HepG2 (cell line): ENCODE results near the gene RHOG. TPM values are rescaled to one million over a fixed set of nuclear protein-coding genes. Genes with fewer than 3 reads are reported as not detected.

Experiments
- BRD4 ChIP-seq: sonication (generic); formaldehyde crosslinking; IDR thresholded peaks from 2 replicates; pipeline ENCODE4 v1.4.0; 2020; ENCODE audit warnings: missing genetic modification reagents
- CREM ChIP-seq, 2 experiments: sonication (generic) in 1 of 2; formaldehyde crosslinking in 1 of 2; IDR thresholded peaks; 2 replicates each; pipeline versions ENCODE4 v1.4.0 to v1.6.1; 2016 to 2020; ENCODE audit warnings: antibody characterized with exemption in 1 of 2, mild to moderate bottlenecking in 1 of 2, missing genetic modification reagents in 1 of 2
- ETV6 ChIP-seq: sonication (generic); formaldehyde crosslinking; conservative IDR thresholded peaks from 2 replicates; pipeline ENCODE4 v1.4.0; 2020; ENCODE audit warnings: missing genetic modification reagents
- FOXA3 ChIP-seq: IDR thresholded peaks from 2 replicates; pipeline ENCODE4 v1.6.1; 2016; ENCODE audit warnings: missing genetic modification reagents, missing compliant biosample characterization
- FOXC1 ChIP-seq: sonication (generic); formaldehyde crosslinking; IDR thresholded peaks from 2 replicates; pipeline ENCODE4 v1.8.0; 2022; ENCODE audit warnings: mild to moderate bottlenecking, missing genetic modification reagents, borderline replicate concordance
- GLI4 ChIP-seq: sonication (generic); formaldehyde crosslinking; IDR thresholded peaks from 2 replicates; pipeline ENCODE4 v1.5.1; 2020; ENCODE audit warnings: missing genetic modification reagents, mild to moderate bottlenecking, moderate library complexity, borderline replicate concordance
- HMGA1 ChIP-seq: sonication (generic); formaldehyde crosslinking; conservative IDR thresholded peaks from 2 replicates; pipeline ENCODE4 v1.4.0; 2020; ENCODE audit warnings: missing genetic modification reagents
- HOMEZ ChIP-seq: IDR thresholded peaks from 2 replicates; pipeline ENCODE4 v1.6.1; 2016; ENCODE audit warnings: low read depth
- JUND ChIP-seq: sonication (generic); formaldehyde crosslinking; IDR thresholded peaks from 2 replicates; pipeline ENCODE4 v1.8.0; 2022; ENCODE audit warnings: mild to moderate bottlenecking, missing genetic modification reagents
- MED8 ChIP-seq: sonication (generic); formaldehyde crosslinking; IDR thresholded peaks from 2 replicates; pipeline ENCODE4 v1.8.1; 2023; ENCODE audit warnings: mild to moderate bottlenecking, missing genetic modification reagents; ENCODE audit not compliant: insufficient replicate concordance
- PHF21A ChIP-seq: sonication (generic); formaldehyde crosslinking; IDR thresholded peaks from 2 replicates; pipeline ENCODE4 v1.5.0; 2020; ENCODE audit warnings: mild to moderate bottlenecking, missing genetic modification reagents
- POLR2A ChIP-seq, 2 experiments: IDR thresholded peaks; 2 replicates each; pipeline ENCODE4 v1.6.1; 2011; ENCODE audit warnings: low read depth in 2 of 2, low read length in 2 of 2, mild to moderate bottlenecking in 1 of 2, moderate library complexity in 1 of 2; ENCODE audit not compliant: insufficient read depth in 1 of 2
- SIN3A ChIP-seq: IDR thresholded peaks from 2 replicates; pipeline ENCODE4 v1.6.1; 2011; ENCODE audit warnings: low read depth, mild to moderate bottlenecking, control low read depth, low read length, borderline replicate concordance
- SUZ12 ChIP-seq: fragments of 150-350 bp; IDR thresholded peaks from 2 replicates; pipeline ENCODE4 v1.6.1; 2014; ENCODE audit warnings: low read depth, low read length
- TAF1 ChIP-seq: sonication (generic); formaldehyde crosslinking; IDR thresholded peaks from 2 replicates; pipeline ENCODE4 v1.4.0; 2020; ENCODE audit warnings: missing genetic modification reagents
- TAF15 ChIP-seq: fragments of 200-400 bp; formaldehyde crosslinking; IDR thresholded peaks from one replicate; pipeline ENCODE4 v1.6.1; 2018; ENCODE audit warnings: mild to moderate bottlenecking, low read depth, low read length; ENCODE audit not compliant: poor library complexity, severe bottlenecking
- ZEB1 ChIP-seq: IDR thresholded peaks from 2 replicates; pipeline ENCODE4 v1.6.1; 2012; ENCODE audit warnings: mild to moderate bottlenecking, low read depth, inconsistent platforms; ENCODE audit not compliant: insufficient replicate concordance
- ZFP36L1 ChIP-seq: sonication (generic); formaldehyde crosslinking; IDR thresholded peaks from 2 replicates; pipeline ENCODE4 v1.8.0; 2022; ENCODE audit warnings: mild to moderate bottlenecking, missing genetic modification reagents, moderate library complexity
- ZKSCAN5 ChIP-seq: sonication (generic); formaldehyde crosslinking; IDR thresholded peaks from 2 replicates; pipeline ENCODE4 v1.5.1; 2020; ENCODE audit warnings: mild to moderate bottlenecking, missing genetic modification reagents
- ZNF292 ChIP-seq: sonication (generic); formaldehyde crosslinking; IDR thresholded peaks from 2 replicates; pipeline ENCODE4 v1.8.1; 2022; ENCODE audit warnings: mild to moderate bottlenecking, low read depth, missing genetic modification reagents, borderline replicate concordance
- ZNF503 ChIP-seq: sonication (generic); formaldehyde crosslinking; IDR thresholded peaks from 2 replicates; pipeline ENCODE4 v1.4.0; 2020; ENCODE audit warnings: missing genetic modification reagents
- ZNF550 ChIP-seq: sonication (generic); formaldehyde crosslinking; IDR thresholded peaks from 2 replicates; pipeline ENCODE4 v1.4.0; 2020; ENCODE audit warnings: mild to moderate bottlenecking, missing genetic modification reagents, borderline replicate concordance
- polyA plus RNA-seq, 8 experiments: library from polyadenylated mRNA; depleted of rRNA in 3 of 8; stranded (reverse) in 7 of 8; unstranded in 1 of 8; fragments of >200 nt; fragmentation: Illumina TruSeq in 4 of 8; extraction: Trizol in 4 of 8; gene quantifications; 2 replicates each; pipeline versions ENCODE4 v1.2.1 to v1.2.3, GENCODE V29; 2011 to 2016; ENCODE audit warnings: low read depth in 4 of 8, missing spikeins in 1 of 8, mixed read lengths in 1 of 8; ENCODE audit not compliant: insufficient read depth in 1 of 8
- total RNA-seq, 5 experiments: library from RNA; depleted of rRNA; stranded (reverse); fragments of >200 nt; fragmentation: Illumina TruSeq; extraction: Trizol; gene quantifications; 2 replicates each; pipeline ENCODE4 v1.2.3, GENCODE V29; 2016; ENCODE audit warnings: low read depth in 1 of 5
- TF ChIP-seq, protein P1 (sequence below): IDR thresholded peaks from 2 replicates; pipeline ENCODE4 v1.6.1; 2018; ENCODE audit warnings: missing genetic modification reagents
- TF ChIP-seq, protein P2 (sequence below), 2 experiments: fragments of 450-650 bp in 1 of 2; sonication (generic) in 1 of 2; formaldehyde crosslinking; IDR thresholded peaks; 2 replicates each; pipeline versions ENCODE4 v1.5.0 to v1.8.0; 2020 to 2022; ENCODE audit warnings: mild to moderate bottlenecking in 1 of 2, missing genetic modification reagents in 1 of 2
- TF ChIP-seq, protein P3 (sequence below): IDR thresholded peaks from 2 replicates; pipeline ENCODE4 v1.6.1; 2016; ENCODE audit warnings: missing compliant biosample characterization, missing genetic modification reagents, borderline replicate concordance

RHOG gene
- total and polyA plus RNA-seq, 2 of the 13 experiments (the other 11 are each of a cell fraction or from before 2014, with no cell fraction given), result 7.7 to 23.4 TPM

GRCh38 chr11:3840870-3841425, at the start of gene RHOG (continued):
- TF ChIP-seq ZNF503 (CRISPR knock-in tag) (no peak), BRD4 (no peak), HOMEZ (CRISPR knock-in tag) (no peak), ZKSCAN5 (no peak), GLI4 (CRISPR knock-in tag) (no peak), FOXA3 (no peak), ZNF292 (CRISPR knock-in tag) (no peak), ZFP36L1 (no peak), TAF1 (no peak), ZNF550 (CRISPR knock-in tag) (no peak), FOXC1 (CRISPR knock-in tag) (no peak), HMGA1 (CRISPR knock-in tag) (no peak), ETV6 (CRISPR knock-in tag) (0 out of 2 replicates have a peak, but pooled peaks have one; percentile 28), TAF15 (peak; percentile 47), JUND (CRISPR knock-in tag) (no peak), PHF21A (0 out of 2 replicates have a peak, but pooled peaks have one; percentile 16), SIN3A (peak; percentile 57; the same call in 1 of the 2 replicates), POLR2A (IDR thresholded peaks at IDR 0.05; ENCODE audit: insufficient read depth in 1 of 2, low read depth in 2 of 2, low read length in 2 of 2) (peak in 1 of 2 experiments; percentile 65; a peak in 2 of 4 replicates), MED8 (no peak), CREM (IDR thresholded peaks at IDR 0.05) (no peak), CREM (CRISPR knock-in tag; IDR thresholded peaks at IDR 0.05) (no peak), SUZ12 (no peak), ZEB1 (no peak)
- TF ChIP-seq, protein P1, sequence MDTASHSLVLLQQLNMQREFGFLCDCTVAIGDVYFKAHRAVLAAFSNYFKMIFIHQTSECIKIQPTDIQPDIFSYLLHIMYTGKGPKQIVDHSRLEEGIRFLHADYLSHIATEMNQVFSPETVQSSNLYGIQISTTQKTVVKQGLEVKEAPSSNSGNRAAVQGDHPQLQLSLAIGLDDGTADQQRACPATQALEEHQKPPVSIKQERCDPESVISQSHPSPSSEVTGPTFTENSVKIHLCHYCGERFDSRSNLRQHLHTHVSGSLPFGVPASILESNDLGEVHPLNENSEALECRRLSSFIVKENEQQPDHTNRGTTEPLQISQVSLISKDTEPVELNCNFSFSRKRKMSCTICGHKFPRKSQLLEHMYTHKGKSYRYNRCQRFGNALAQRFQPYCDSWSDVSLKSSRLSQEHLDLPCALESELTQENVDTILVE, result no peak
- TF ChIP-seq, protein P2, sequence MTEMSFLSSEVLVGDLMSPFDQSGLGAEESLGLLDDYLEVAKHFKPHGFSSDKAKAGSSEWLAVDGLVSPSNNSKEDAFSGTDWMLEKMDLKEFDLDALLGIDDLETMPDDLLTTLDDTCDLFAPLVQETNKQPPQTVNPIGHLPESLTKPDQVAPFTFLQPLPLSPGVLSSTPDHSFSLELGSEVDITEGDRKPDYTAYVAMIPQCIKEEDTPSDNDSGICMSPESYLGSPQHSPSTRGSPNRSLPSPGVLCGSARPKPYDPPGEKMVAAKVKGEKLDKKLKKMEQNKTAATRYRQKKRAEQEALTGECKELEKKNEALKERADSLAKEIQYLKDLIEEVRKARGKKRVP (CRISPR knock-in tag; IDR thresholded peaks at IDR 0.05), result no peak
- TF ChIP-seq, protein P3, sequence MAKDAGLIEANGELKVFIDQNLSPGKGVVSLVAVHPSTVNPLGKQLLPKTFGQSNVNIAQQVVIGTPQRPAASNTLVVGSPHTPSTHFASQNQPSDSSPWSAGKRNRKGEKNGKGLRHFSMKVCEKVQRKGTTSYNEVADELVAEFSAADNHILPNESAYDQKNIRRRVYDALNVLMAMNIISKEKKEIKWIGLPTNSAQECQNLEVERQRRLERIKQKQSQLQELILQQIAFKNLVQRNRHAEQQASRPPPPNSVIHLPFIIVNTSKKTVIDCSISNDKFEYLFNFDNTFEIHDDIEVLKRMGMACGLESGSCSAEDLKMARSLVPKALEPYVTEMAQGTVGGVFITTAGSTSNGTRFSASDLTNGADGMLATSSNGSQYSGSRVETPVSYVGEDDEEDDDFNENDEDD (CRISPR knock-in tag), result no peak
